HCT116 (cell line): ENCODE data around the gene CCDC92. TPM values are rescaled to one million over a fixed set of nuclear protein-coding genes. Genes with fewer than 3 reads are reported as not detected.

Source experiments
- ATAC-seq: fragments of 200-7000 bp; cut with Tn5 transposase; 2 replicates; pipeline ENCODE4 v1.9.1; 2020; ENCODE audit warnings: mild to moderate bottlenecking, moderate library complexity
- BruUV-seq: library from RNA; stranded (reverse); fragments of 400-500 nt; replicated peaks from 2 replicates; lab custom pipeline; 2021; lab: Mats Ljungman, UMichigan
- CTCF ChIA-PET: fragments of 300-600 bp; sonication (Branson Sonifier 250); formaldehyde crosslinking; loops from one replicate; lab custom pipeline; 2021; ENCODE audit warnings: antibody characterized with exemption; lab: Charles Lee
- POLR2A ChIA-PET: fragments of 300-600, 350-600 bp; sonication (Branson Sonifier 250); formaldehyde crosslinking; loops from one replicate; lab custom pipeline; 2021; ENCODE audit warnings: antibody characterized with exemption; lab: Charles Lee
- RAD21 ChIA-PET, 2 experiments: fragments of 300-600 bp; sonication (Branson Sonifier 250); formaldehyde crosslinking; loops; one replicate each; lab custom pipeline; 2023; ENCODE audit warnings: low total read pairs in 2 of 2; ENCODE audit not compliant: uncharacterized antibody in 2 of 2, unreplicated experiment in 2 of 2, low non-redundant PET in 1 of 2; lab: Charles Lee
- DNase-seq: peaks from one replicate; pipeline ENCODE4 v3.0.0-alpha.2; 2010; ENCODE audit warnings: low read depth, low spot score
- H2AFZ ChIP-seq: fragments of 200-600 bp; shearing (Covaris generic), sonication (generic); 2 replicates; pipeline ENCODE4 v1.6.1; 2017; ENCODE audit warnings: low read depth, mixed run types, mixed read lengths, antibody characterized with exemption, low read length; ENCODE audit not compliant: poor library complexity, severe bottlenecking
- H3K27ac ChIP-seq: 2 replicates; pipeline ENCODE4 v1.5.1; 2012; ENCODE audit warnings: low read depth, low read length
- H3K27me3 ChIP-seq: fragments of 200-600 bp; sonication (generic); 2 replicates; pipeline ENCODE4 v1.6.1; 2016; ENCODE audit warnings: mixed run types, low read length, mixed read lengths; ENCODE audit not compliant: insufficient read depth
- H3K36me3 ChIP-seq, 2 experiments: fragments of 200-500 bp in 1 of 2; fragments of 200-600 bp in 1 of 2; sonication (Bioruptor generic) in 1 of 2; sonication (generic) in 1 of 2; 2 replicates each; pipeline versions ENCODE4 v1.5.1 to v1.6.1; 2014 to 2016; ENCODE audit warnings: low read length in 2 of 2, inconsistent platforms in 1 of 2, mixed read lengths in 1 of 2, mixed run types in 1 of 2; ENCODE audit not compliant: insufficient read depth in 2 of 2, control insufficient read depth in 1 of 2
- H3K4me1 ChIP-seq, 2 experiments: fragments of 200-600 bp in 1 of 2; sonication (generic) in 1 of 2; 2 replicates each; pipeline versions ENCODE4 v1.5.1 to v1.6.1; 2012 to 2017; ENCODE audit warnings: low read length in 2 of 2, inconsistent platforms in 1 of 2, mild to moderate bottlenecking in 1 of 2, mixed read lengths in 1 of 2, mixed run types in 1 of 2, moderate library complexity in 1 of 2; ENCODE audit not compliant: insufficient read depth in 2 of 2, control insufficient read depth in 1 of 2
- H3K4me2 ChIP-seq: fragments of 200-600 bp; sonication (generic); 2 replicates; pipeline ENCODE4 v1.6.1; 2017; ENCODE audit warnings: mixed run types, low read length, mixed read lengths
- H3K4me3 ChIP-seq, 2 experiments: fragments of 200-600 bp in 1 of 2; sonication (generic) in 1 of 2; replicated peaks in 1 of 2; 2 replicates each; pipeline ENCODE4 v1.5.1; 2011 to 2016; ENCODE audit warnings: low read length in 2 of 2, control low read depth in 1 of 2, low read depth in 1 of 2, mild to moderate bottlenecking in 1 of 2, mixed read lengths in 1 of 2, mixed run types in 1 of 2
- H3K79me2 ChIP-seq: fragments of 200-600 bp; sonication (generic); 2 replicates; pipeline ENCODE4 v1.6.1; 2017; ENCODE audit warnings: mild to moderate bottlenecking, mixed run types, low read length, moderate library complexity, mixed read lengths; ENCODE audit not compliant: insufficient read depth
- H3K9ac ChIP-seq: fragments of 200-600 bp; sonication (generic); 2 replicates; pipeline ENCODE4 v1.6.1; 2016; ENCODE audit warnings: low read length, mixed read lengths
- H3K9me2 ChIP-seq: fragments of 200-600 bp; sonication (generic), shearing (Covaris generic); 2 replicates; pipeline ENCODE4 v1.6.1; 2017; ENCODE audit warnings: mixed run types, mild to moderate bottlenecking, moderate library complexity; ENCODE audit not compliant: insufficient read depth
- H3K9me3 ChIP-seq, 2 experiments: fragments of 200-500 bp in 1 of 2; fragments of 200-600 bp in 1 of 2; sonication (Bioruptor generic) in 1 of 2; sonication (generic) in 1 of 2; 2 replicates each; pipeline ENCODE4 v1.6.1; 2014 to 2017; ENCODE audit warnings: low read length in 2 of 2, mixed read lengths in 2 of 2, inconsistent platforms in 1 of 2, low read depth in 1 of 2, mild to moderate bottlenecking in 1 of 2, mixed run types in 1 of 2, moderate library complexity in 1 of 2; ENCODE audit not compliant: control insufficient read depth in 1 of 2, insufficient read depth in 1 of 2
- H4K20me1 ChIP-seq: fragments of 200-600 bp; sonication (generic), shearing (Covaris generic); 2 replicates; pipeline ENCODE4 v1.6.1; 2017; ENCODE audit warnings: mixed run types, mild to moderate bottlenecking, moderate library complexity; ENCODE audit not compliant: insufficient read depth
- ATF3 ChIP-seq: IDR thresholded peaks from 2 replicates; pipeline ENCODE4 v1.6.1; 2012
- CBX3 ChIP-seq: IDR thresholded peaks from 2 replicates; pipeline ENCODE4 v1.6.1; 2012; ENCODE audit warnings: low read depth
- CEBPB ChIP-seq: IDR thresholded peaks from 2 replicates; pipeline ENCODE4 v1.6.1; 2012; ENCODE audit warnings: low read depth
- CTCF ChIP-seq, 3 experiments: fragments of 200-600 bp in 1 of 3; sonication (generic) in 1 of 3; IDR thresholded peaks in 2 of 3; conservative IDR thresholded peaks in 1 of 3; 2 replicates each; pipeline ENCODE4 v1.5.1; 2012 to 2017; ENCODE audit warnings: low read depth in 2 of 3, low read length in 2 of 3, antibody characterized with exemption in 1 of 3, borderline replicate concordance in 1 of 3, control low read depth in 1 of 3, mild to moderate bottlenecking in 1 of 3, mixed read lengths in 1 of 3, mixed run types in 1 of 3, moderate library complexity in 1 of 3; ENCODE audit not compliant: insufficient read depth in 1 of 3
- EGR1 ChIP-seq: IDR thresholded peaks from 2 replicates; pipeline ENCODE4 v1.6.1; 2012; ENCODE audit warnings: low read depth
- ELF1 ChIP-seq: IDR thresholded peaks from 2 replicates; pipeline ENCODE4 v1.6.1; 2012; ENCODE audit warnings: low read depth, borderline replicate concordance
- EZH2 ChIP-seq: fragments of 200-600 bp; sonication (generic); IDR thresholded peaks from 2 replicates; pipeline ENCODE4 v1.6.1; 2017; ENCODE audit warnings: antibody characterized with exemption, mixed run types
- EZH2phosphoT487 ChIP-seq: fragments of 200-600 bp; IDR thresholded peaks from 2 replicates; pipeline ENCODE4 v1.6.1; 2018; ENCODE audit warnings: antibody characterized with exemption, borderline replicate concordance
- FOSL1 ChIP-seq: IDR thresholded peaks from 2 replicates; pipeline ENCODE4 v1.6.1; 2012; ENCODE audit warnings: low read depth
- JUND ChIP-seq: IDR thresholded peaks from 2 replicates; pipeline ENCODE4 v1.6.1; 2012
- MAX ChIP-seq: IDR thresholded peaks from 2 replicates; pipeline ENCODE4 v1.6.1; 2012
- POLR2A ChIP-seq: IDR thresholded peaks from 2 replicates; pipeline ENCODE4 v1.7.0; 2011; ENCODE audit warnings: borderline replicate concordance; ENCODE audit not compliant: insufficient read depth, insufficient read length; ENCODE audit errors: extremely low read depth
- POLR2AphosphoS5 ChIP-seq: IDR thresholded peaks from 2 replicates; pipeline ENCODE4 v1.6.1; 2011; ENCODE audit warnings: mild to moderate bottlenecking, low read depth, low read length, moderate library complexity
- RAD21 ChIP-seq: IDR thresholded peaks from 2 replicates; pipeline ENCODE4 v1.6.1; 2012; ENCODE audit warnings: low read depth, mild to moderate bottlenecking
- REST ChIP-seq: IDR thresholded peaks from 2 replicates; pipeline ENCODE4 v1.6.1; 2012; ENCODE audit warnings: low read depth
- TCF7L2 ChIP-seq: IDR thresholded peaks from 2 replicates; pipeline ENCODE4 v1.7.0; 2011; ENCODE audit warnings: borderline replicate concordance, inconsistent platforms; ENCODE audit not compliant: insufficient read depth, insufficient read length; ENCODE audit errors: extremely low read depth
- YY1 ChIP-seq: IDR thresholded peaks from 2 replicates; pipeline ENCODE4 v1.6.1; 2011; ENCODE audit warnings: low read length, low read depth, moderate library complexity, mild to moderate bottlenecking; ENCODE audit not compliant: insufficient replicate concordance; ENCODE audit errors: extremely low read depth
- ZBTB33 ChIP-seq: IDR thresholded peaks from 2 replicates; pipeline ENCODE4 v1.6.1; 2011; ENCODE audit warnings: mild to moderate bottlenecking, low read length, moderate library complexity; ENCODE audit not compliant: insufficient replicate concordance; ENCODE audit errors: extremely low read depth
- ZFX ChIP-seq: fragments of 450-650 bp; IDR thresholded peaks from 2 replicates; pipeline ENCODE4 v1.6.1; 2017
- ZNF274 ChIP-seq: fragments of 200-500 bp; sonication (Bioruptor generic); IDR thresholded peaks from 2 replicates; pipeline ENCODE4 v1.6.1; 2014; ENCODE audit warnings: mild to moderate bottlenecking, low read depth, low read length, inconsistent platforms
- intact Hi-C: fragments of 100-400 bp; cut with micrococcal nuclease; formaldehyde crosslinking; loops from 2 replicates; pipeline ENCODE4 v1.10.0; 2022
- total RNA-seq: library from RNA; stranded (reverse); gene quantifications from one replicate; pipeline ENCODE4 v1.2.1, GENCODE V29; 2021; ENCODE audit not compliant: unreplicated experiment

The CCDC92 gene
- total RNA-seq, 1 experiment from 2014 or later, result 9.7 TPM

GRCh38 chr12:124017064-124017463 is 44.4 kb upstream of the CCDC92 start:
- no peaks in the 10 kb centered on the region for H3K9me2 ChIP-seq
- peaks cover 15 to 16% of the 10 kb centered on the region in 2 experiments; a peak in 3 of 4 replicates for H3K36me3 ChIP-seq
- no peak for DNase-seq
- intact Hi-C loops, result no loop called here
- H4K20me1 ChIP-seq, result no peaks in the 10 kb centered on the region
- POLR2A ChIA-PET, result interaction anchor here (1.2 kb wide), 1 partner anchor 21 kb away, joined by 3 read pairs; no protein-coding TSS in a partner anchor
- TF ChIP-seq ZNF274 (no peak), FOSL1 (no peak), ZBTB33 (no peak), POLR2A (no peak), EZH2phosphoT487 (no peak), EZH2 (no peak), ELF1 (no peak), ZFX (no peak), CTCF (IDR thresholded peaks at IDR 0.05 in 2 of 3, conservative IDR thresholded peaks at IDR 0.05 in 1 of 3; ENCODE audit: borderline replicate concordance in 1 of 3, insufficient read depth in 1 of 3, low read depth in 2 of 3, low read length in 2 of 3) (no peak), YY1 (no peak), ATF3 (no peak), EGR1 (no peak), POLR2AphosphoS5 (no peak), TCF7L2 (no peak), RAD21 (no peak), CEBPB (no peak), JUND (no peak), MAX (no peak), REST (no peak), CBX3 (no peak)
- CTCF ChIA-PET, result interaction anchor here (0.7 kb wide), 1 partner anchor 15 kb away, joined by 3 read pairs; no protein-coding TSS in a partner anchor
- no peak overlapping the region for H2AFZ ChIP-seq
- no peaks in the 10 kb centered on the region for H3K9me3 ChIP-seq
- RAD21 ChIA-PET, result no interaction called here
- H3K27me3 ChIP-seq, result no peaks in the 10 kb centered on the region
- no peak overlapping the region for H3K4me3 ChIP-seq
- H3K9ac ChIP-seq, result no peak overlapping the region
- H3K27ac ChIP-seq, result no peak overlapping the region
- H3K4me1 ChIP-seq, result no peaks in the 10 kb centered on the region
- no peaks in the 10 kb centered on the region for H3K79me2 ChIP-seq
- no peak overlapping the region for H3K4me2 ChIP-seq
- no peak for ATAC-seq
- no TSS peak for BruUV-seq
